Kidney glomerular epithelial cell (primary cell): ENCODE results near the gene OR7G2.
"Not testable (repeated sequence)": the region's sequence is repeated elsewhere in the genome, so short reads cannot be mapped to it uniquely, and the experiment has no call there.

Experiments
- DNase-seq: peaks from one replicate; lab custom pipeline; 2025; lab: John Stamatoyannopoulos, UW

The OR7G2 gene

DNA sequence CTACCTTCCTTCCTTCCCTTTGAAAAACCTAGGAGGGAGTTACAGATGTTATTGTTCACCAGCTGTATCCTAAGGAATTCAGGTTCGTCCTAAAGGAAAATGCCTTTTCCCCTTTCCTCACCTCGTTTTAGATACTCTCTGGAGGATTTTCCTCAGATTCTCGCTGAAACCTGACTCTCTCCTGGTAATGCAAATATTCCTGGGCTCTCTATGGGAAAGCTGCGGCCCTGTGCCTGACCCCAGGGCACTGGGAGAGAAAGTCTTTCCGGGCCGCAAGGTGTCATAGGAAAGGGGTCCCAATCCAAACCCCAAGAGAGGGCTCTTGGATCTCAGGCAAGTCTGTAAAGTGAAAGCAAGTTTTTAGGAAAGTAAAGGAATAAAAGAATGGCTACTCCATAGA is 33.5 kb downstream of the OR7G2 start:
- no peak for DNase-seq

- not testable (repeated sequence) for DNase-seq
These were observed 35.6 kb downstream of the OR7G2 start for GRCh38 chr19:9071720-9072119.

DNA sequence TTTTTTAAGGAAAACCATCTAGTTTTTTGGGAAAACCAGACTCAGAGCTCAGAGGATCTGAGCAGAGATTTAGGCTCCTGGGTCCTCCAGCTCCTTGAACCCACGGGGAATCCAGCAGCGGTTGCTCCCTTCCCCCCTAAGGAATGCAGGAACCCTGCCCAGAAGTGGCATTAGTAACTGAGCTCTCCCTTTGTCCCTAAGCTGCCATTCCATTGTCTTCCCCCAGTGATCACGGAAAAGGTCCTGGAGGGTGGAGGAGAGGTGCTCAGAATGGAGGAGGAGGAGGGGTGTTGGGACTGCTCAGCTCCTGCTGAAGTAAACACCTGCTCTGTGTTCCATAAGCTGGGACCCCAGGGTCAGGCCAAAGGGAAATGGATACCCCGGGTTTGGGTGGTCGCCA is 37.2 kb downstream of the OR7G2 start:
- no peak for DNase-seq

DNA sequence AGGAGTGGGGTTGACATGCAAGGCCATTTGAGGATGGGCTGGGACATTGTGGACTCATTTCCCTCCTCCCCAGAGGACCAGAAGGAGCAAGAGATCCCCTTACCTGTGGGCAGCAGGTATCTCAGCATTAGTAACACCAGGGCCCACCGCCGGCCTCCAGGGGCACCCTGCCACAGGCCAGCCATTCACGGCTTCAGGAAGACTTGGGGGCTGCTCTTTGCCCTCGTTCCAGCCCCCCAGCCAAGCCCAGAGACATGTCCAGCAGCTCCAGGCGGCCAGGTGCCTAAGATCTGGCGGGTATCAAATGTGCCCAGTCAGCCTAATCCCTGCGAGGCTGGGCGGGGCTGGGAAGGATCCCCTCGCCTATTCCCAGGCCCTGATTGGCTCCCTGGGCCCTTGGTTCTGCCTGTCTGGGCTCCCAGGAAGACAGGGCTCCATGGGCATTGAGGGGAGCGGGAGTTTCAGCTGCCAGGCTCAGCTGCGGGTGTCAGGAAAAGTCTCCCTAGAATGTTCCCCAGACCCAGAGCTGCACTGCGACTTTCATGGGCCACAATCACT is 41.7 kb downstream of the OR7G2 start:
- DNase-seq, result no peak

DNA sequence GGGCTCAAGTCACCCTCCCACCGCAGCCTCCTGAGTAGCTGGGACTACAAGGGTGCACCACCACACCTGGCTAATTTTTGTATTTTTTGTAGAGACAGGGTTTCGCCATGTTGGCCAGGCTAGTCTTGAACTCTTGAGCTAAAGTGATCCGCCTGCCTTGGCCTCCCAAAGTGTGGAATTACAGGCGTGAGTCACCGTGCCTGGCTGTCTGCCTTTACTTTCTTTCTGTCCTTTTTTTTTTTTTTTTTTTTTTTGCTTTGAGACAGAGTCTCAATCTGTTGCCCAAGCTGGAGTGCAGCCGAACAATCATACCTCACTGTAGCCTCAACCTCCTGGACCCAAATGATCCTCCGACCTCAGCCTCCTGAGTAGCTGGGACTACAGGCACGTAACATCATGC is 45.4 kb downstream of the OR7G2 start:
- DNase-seq, result no peak

DNA sequence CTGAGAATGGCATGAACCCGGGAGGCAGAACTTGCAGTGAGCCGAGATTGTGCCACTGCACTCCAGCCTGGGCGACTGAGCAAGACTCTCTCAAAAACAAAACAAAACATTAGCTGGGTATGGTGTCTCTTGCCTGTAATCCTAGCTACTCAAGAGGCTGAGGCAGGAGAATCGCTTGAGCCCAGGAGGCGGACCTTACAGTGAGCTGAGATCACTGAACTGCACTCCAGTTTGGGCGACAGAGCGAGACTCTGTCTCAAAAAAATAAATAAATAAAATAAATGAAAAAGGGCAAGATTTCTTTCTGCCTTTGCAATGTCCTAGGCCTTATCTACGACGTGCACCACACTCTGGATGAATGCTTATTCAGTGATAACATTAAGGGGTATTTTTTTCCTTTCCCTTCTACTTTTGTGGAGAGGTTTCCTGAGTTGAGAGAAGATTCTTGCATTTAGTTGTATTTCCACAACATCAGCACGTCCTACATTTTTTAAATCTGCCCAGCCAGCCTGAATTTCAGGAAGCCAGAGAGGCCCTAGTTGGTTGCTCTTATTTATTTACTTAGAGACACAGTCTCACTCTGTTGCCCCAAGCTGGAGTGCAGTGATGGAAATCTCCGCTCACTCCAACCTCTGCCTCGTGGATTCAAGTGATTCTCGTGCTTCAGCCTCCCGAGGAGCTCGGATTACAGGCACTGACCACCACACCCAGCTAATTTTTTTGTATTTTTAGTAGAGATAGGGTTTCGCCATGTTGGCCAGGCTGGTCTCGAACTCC is 46.5 kb downstream of the OR7G2 start:
- no peak for DNase-seq

DNA sequence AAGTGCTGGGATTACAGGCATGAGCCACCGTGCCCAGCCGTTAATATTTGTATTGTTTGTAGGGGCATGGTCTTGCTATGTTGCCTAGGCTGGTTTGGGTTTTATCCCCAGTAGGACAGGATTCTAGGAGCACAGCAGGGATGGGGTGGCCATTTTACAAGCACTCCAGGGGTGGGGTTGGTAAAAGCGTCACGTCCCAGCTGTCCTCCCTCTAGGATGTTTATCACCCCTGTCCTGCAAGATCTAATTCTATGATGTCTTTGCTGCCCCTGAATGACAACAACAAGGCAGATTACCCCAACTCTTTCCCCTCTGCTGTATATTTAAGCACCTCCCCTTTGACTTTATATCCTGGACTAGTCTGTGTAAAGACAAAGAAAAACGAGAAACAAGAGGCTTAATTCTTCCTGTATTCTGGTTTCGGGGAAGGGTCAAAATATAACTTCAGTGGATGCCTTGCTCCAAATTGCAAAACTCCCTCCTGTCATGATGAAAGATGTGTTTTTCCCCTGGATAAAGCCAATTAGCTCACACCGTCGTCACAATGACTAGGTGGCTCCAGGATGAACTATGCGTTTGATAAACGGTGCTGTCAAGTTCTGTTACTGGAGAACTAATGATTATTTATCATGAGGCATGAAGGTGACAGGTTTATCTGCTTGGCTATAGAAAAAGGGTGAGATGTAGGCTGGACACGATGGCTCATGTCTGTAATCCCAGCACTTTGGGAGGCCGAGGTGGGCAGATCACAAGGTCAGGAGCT is 48.2 kb downstream of the OR7G2 start:
- DNase-seq, result peak; percentile 52

DNA sequence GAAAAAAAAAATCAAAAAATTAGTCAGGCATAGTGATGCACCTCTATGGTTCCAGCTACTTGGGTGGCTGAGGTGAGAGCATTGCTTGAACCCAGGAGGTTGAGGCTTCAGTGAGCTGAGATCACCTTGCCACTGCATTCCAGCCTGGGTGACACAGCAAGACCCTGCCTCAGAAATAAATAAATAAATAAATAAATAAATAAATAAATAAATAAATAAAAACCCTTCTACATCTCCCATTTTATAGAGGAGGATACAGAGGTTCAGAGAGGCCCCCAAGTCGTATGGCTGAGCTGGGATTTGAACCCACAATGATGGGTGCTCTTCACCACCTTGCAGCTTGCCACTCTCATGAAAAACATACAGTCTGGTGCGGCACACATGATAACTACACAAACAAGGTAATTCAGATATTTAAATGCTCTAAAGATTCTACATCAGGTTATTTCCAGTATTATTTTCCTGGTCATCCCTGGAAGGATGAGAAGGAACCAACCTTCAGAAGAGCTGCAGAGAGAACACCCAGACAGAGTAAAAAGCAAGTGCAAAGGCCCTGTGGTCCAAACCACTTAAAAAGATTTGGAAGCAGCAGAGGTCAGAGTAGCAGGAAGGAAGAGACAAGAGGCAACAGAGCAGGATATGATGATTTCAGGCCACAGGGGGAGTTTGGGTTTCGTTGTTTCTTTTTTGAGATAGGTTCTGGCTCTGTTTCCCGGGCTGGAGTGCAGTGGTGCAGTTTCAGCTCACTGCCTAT is 49.6 kb downstream of the OR7G2 start:
- no peak for DNase-seq

DNA sequence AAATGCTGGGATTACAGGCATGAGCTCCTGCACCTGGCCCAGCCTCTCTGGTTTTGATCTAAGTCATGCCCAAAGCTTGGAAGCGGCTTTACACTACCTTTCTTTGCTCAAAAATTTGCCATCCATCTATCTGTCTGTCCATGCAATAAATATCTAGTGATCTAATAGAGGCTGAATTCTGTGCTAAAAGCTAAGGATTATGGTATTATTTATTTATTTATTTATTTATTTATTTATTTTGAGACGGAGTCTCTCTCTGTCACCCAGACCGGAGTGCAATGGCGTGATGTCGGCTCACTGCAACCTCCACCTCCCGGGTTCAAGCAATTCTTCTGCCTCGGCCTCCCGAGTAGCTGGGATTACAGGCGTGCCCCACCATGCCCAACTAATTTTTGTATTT is 51.1 kb downstream of the OR7G2 start:
- DNase-seq, result not testable (repeated sequence)

DNA sequence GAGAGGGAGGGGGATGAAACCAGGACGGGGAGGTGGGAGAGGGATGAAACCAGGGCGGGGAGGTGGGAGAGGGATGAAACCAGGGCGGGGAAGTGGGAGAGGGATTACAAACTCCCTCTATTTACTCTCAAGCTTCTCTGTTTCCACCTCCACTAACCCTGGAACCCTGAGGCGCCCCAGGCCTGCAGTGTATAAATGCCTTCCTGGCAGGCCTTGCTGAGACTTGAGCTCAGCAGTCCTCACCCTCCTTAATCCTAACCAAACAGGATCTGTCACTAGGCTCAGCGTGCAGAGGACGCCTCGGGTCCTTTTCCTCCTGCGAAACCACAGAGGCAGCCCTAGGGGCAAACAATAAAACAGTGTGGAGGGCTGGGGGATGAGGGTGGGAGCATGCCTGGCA is 52.5 kb downstream of the OR7G2 start:
- no peak for DNase-seq

- DNase-seq, result no peak
These were observed 53.1 kb downstream of the OR7G2 start for GRCh38 chr19:9054207-9054606.

- not testable (repeated sequence) for DNase-seq
These were observed 53.6 kb downstream of the OR7G2 start for GRCh38 chr19:9053674-9054073.

GRCh38 chr19:9052894-9053293 is 54.4 kb downstream of the OR7G2 start:
- DNase-seq, result no peak
